HG03575 (cell line): ENCODE results near the gene MB21D2.

Experiments
- ATAC-seq: cut with Tn5 transposase; IDR thresholded peaks from one replicate; pipeline ENCODE4 v1.9.1; 2021; ENCODE audit not compliant: unreplicated experiment, insufficient number of reproducible peaks, low FRiP score; ENCODE audit errors: extremely low read depth

Gene MB21D2

DNA sequence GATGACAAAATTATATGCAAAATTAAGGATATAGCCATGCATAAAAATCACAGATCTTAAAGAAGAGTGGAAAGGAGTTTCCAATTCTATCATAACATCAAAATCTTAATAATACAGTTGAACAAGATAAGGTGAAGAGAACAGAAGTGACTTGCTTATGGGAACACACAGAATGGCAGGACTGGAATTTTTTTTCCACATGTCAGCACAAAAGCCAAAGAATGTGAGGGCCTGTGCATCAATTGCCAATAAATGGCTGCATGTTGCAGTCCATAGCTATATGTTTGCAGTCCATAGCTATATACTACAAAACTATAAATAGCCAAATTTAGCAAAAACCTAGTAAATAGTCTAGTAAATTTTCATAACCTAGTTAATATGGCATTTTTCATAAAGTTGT lies 10.4 kb upstream of the MB21D2 start:
- ATAC-seq, result no peak

DNA sequence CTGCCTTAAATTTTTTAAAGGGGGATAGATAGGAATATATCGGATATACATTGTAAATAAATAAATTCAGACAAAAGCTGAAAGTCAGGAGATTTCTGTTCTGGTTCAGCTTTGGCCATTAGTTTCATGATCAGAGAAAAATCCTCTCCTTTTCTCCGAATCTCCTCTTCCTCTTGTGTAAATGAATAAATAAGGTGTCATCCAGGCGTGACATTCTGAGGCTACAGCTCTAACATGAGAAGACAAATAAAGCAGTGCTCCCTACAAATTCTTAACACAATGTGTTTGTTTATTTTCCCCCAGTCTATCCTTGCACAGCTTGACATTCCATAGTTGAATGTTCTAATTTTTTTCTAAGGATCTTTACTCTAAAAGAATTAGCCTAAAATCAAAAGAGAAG lies 9.4 kb upstream of the MB21D2 start:
- ATAC-seq, result no peak

GRCh38 chr3:192923731-192924130 lies 6.1 kb upstream of the MB21D2 start:
- ATAC-seq, result no peak

DNA sequence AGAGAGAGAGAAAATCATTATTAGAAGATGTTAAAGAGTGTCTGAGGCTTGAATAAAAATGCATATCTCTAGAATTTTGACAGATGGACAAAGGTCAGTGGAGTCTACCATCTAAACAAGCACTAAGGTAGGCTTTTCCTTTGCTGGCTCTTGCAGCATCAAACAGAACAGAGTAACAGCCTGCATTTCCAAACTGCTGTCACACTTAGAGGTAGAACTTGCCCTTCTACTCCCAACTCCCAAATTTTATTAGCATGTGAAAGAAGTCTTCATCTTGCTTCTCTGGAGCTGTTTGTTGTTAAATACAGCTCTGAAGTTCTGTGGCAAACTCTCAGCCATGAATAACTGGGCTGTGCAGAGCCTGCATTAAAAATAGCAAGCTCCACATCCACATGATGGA lies 4.1 kb upstream of the MB21D2 start:
- ATAC-seq, result no peak

- ATAC-seq, result no peak
These were observed 2.8 kb upstream of the MB21D2 start for GRCh38 chr3:192920411-192920810.

GRCh38 chr3:192919901-192920300 lies 2.2 kb upstream of the MB21D2 start:
- ATAC-seq, result no peak

- no peak for ATAC-seq
These were observed 576 bp upstream of the MB21D2 start for GRCh38 chr3:192918275-192918588.

DNA sequence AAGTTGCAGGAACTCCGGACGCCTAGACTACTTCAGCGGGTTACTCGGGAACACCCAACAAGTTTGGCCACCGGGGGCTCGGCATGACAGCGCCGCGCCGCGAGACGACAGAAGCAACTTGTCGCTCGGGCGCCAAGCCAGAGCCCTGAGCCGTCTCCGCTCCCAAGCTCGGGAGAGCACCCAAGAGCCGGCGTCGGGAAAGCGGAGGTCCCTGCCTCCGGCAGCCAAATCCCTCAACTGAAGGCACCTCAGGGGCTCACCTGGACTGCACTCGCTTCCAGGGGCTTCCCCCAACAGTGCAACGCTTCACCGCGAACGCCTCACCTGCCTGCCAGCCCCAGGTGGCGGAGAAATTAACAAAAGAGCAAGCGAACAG lies 640 bp downstream of the MB21D2 start:
- ATAC-seq, result no peak

DNA sequence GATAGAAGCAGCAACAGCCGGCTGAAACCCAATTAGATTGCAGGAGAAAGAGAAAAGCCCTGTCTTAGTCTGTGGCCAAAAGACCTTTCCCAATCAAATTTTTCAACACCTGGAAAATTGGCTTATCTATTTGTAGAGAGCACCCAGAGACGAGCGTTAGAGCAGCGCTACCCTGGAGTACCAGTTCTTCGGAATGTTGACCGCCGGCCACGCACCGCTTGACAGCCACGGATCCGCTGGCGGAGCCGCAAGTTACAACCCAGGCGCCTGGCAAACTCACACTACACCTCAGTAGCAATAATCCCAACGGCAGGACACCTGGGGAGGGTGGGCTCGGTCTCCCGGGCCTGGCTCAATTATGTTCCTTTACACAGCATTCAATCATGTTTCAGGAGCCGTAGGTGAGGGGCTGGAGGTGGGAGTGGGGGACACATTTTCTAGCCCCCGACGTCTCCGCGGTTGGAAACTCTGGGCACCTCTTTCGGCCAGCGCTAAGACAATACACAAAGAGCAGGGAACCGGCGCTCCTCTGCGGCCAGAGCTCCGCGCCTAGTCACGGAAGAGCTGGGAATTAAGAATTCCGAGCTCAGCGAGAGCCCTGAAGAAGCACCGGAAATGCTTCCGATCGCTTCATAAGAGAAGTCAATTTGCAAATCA lies 1.2 kb downstream of the MB21D2 start:
- no peak for ATAC-seq

DNA sequence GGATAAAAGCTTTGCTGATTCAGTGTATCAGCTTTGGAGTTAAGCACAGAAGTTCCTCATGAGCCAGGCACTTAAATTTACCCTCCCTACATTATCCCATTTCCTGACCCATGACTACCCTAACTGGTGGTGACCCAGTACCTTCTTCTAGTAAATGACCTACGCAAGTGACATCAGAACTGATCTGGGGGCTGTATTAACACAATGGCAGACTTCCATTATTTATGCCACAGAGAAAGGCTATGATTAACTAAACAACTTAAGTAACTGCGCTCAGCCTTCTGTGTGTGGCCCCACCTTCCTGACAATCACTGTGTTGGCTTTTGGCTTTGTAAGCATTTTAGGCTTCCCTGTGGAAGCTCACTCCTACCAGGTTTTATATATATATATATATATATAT lies 1.9 kb downstream of the MB21D2 start:
- ATAC-seq, result no peak

- ATAC-seq, result no peak
These were observed 2.4 kb downstream of the MB21D2 start for GRCh38 chr3:192915304-192915703.

- no peak for ATAC-seq
These were observed 2.8 kb downstream of the MB21D2 start for GRCh38 chr3:192914848-192915247.

DNA sequence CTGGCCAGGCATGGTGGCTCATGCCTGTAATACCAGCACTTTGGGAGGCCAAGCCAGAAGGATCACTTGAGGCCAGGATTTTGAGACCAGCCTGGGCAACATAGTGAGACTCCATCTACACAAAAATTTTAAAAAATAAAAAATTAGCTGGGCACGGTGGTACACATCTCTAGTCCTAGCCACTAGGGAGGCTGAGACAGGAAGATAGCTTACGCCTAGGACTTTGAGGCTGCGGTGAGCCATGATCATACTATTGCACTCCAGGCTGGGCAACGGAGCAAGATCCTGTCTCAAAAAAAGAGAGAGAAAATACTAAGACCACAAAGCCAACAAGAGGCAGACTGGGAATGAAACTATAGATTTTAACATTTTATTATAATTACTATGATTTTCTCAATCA lies 4.1 kb downstream of the MB21D2 start:
- no peak for ATAC-seq

DNA sequence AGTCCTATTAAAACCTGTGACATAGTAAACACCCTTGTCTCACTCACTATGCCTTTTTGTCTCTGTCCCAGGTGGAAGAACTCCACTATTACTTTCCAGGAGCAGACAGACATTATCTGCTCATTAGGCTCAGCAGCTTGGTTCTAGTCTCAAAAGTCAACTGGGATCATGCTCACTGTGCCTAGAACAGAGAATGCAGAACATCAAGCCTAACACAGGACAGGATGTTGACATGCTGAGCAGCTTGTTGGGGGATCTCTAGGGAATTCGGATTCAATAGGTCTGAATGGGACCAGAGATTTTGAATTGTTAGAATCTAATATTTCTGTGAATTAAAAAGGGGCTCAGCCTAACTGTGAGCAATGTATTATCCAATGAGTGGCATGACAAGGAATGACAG lies 6.4 kb downstream of the MB21D2 start:
- ATAC-seq, result no peak

GRCh38 chr3:192907784-192908183 lies 9.9 kb downstream of the MB21D2 start:
- no peak for ATAC-seq

DNA sequence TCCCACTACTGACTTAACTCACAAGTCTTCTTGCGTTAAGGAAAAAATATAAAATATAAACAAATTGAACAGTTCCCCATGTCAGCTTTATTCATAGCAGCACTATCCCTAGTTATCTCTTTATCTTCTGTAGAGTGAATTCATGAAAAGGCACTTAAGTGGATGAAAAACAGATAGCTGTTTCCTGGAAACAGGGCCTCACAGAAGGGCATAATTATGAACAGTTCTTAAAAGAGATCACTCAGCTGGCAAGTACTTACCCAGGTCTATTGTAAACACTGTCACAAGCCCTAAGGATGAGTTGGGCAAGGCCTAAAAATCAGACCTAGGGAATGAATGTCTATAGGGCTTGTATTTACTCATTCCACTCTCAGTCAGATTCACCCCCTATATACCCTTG lies 10.7 kb downstream of the MB21D2 start:
- ATAC-seq, result no peak

- no peak for ATAC-seq
These were observed 11.5 kb downstream of the MB21D2 start for GRCh38 chr3:192905980-192906678.

- no peak for ATAC-seq
These were observed 12.9 kb downstream of the MB21D2 start for GRCh38 chr3:192904632-192905289.

DNA sequence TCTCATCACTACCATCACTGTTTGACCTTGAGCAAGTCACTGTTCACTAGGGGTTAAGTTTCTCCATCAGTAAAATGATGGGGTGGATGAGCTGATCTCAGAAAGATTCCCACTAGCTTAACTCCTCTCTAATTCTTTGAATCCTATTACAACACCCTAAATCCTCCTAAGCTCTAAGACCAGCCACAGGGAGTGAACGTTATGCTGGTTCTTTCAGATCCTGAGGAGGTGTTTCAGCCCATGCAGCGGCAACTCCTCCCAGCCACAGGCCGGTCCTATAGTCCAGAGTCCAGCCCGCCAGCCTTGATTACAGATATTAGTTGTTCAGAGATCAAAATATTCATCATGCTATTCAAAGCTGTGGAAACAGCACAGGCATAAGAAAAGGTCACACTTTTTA lies 15.1 kb downstream of the MB21D2 start:
- ATAC-seq, result no peak

- no peak for ATAC-seq
These were observed 16.2 kb downstream of the MB21D2 start for GRCh38 chr3:192901435-192901834.

DNA sequence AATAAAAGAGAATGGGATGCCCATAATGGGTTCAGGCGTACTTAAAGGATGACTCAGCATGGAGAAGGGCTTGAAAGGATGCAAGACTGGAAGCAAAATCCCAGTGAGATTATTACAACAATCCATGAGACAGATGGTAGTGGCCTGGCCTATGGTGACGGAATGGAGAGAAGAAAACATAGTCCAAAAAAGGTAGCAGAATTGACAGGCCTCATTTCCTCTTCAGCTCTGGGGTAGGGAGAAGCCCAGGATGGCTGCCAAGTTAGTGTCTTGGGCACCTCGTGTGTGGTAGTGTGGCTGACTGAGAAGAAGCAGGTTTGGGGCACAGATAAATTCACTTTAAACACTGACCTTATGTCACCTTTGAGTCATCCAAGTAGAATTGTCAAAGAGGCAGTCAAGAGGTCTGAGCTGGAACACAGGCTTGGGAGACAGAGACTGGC lies 18.1 kb downstream of the MB21D2 start:
- ATAC-seq, result no peak
